ENCODE measurements around the gene OPCML. TPM values are rescaled to one million over a fixed set of nuclear protein-coding genes. Genes with fewer than 3 reads are reported as not detected.

The OPCML gene
- total RNA-seq, 1 donor from 2014 or later = 1.2 TPM

- H3K4me1 Mint-ChIP-seq = peaks cover 9% of the 10 kb centered on the region
- no peak for TF ChIP-seq CTCF (conservative IDR thresholded peaks at IDR 0.05)
- H3K36me3 Mint-ChIP-seq (ENCODE audit: low read depth) = no peaks in the 10 kb centered on the region
- H3K27me3 Mint-ChIP-seq (ENCODE audit: low read depth) = no peaks in the 10 kb centered on the region
- no peak overlapping the region for H3K4me3 Mint-ChIP-seq
- H3K27ac Mint-ChIP-seq (ENCODE audit: unreplicated experiment) = peak overlapping the region; percentile 67
- no peaks in the 10 kb centered on the region for H3K9me3 Mint-ChIP-seq
- no peak for DNase-seq (ENCODE audit: low read depth, low spot score)
Measured at GRCh38 chr11:133127741-133128140, 404.6 kb downstream of the OPCML start.

- TF ChIP-seq CTCF (conservative IDR thresholded peaks at IDR 0.05) = no peak
- Mint-ChIP-seq H3K4me1 (peaks cover 9% of the 10 kb centered on the region), H3K4me3 (no peak overlapping the region), H3K9me3 (no peaks in the 10 kb centered on the region), H3K36me3 (ENCODE audit: low read depth) (no peaks in the 10 kb centered on the region), H3K27ac (ENCODE audit: unreplicated experiment) (no peak overlapping the region), H3K27me3 (ENCODE audit: low read depth) (no peaks in the 10 kb centered on the region)
- no peak for DNase-seq (ENCODE audit: low read depth, low spot score)
Measured at GRCh38 chr11:133123796-133124195, 408.5 kb downstream of the OPCML start.

- no peak overlapping the region for H3K4me3 Mint-ChIP-seq
- no peak for DNase-seq (ENCODE audit: low read depth, low spot score)
- H3K27ac Mint-ChIP-seq (ENCODE audit: unreplicated experiment) = no peak overlapping the region
Measured at GRCh38 chr11:133123366-133123765, 408.9 kb downstream of the OPCML start.

GRCh38 chr11:133122256-133122655 is 410.0 kb downstream of the OPCML start:
- H3K36me3 Mint-ChIP-seq (ENCODE audit: low read depth) = no peaks in the 10 kb centered on the region
- no peak for TF ChIP-seq CTCF (conservative IDR thresholded peaks at IDR 0.05)

More at GRCh38 chr11:133123366-133123765, 408.9 kb downstream of the OPCML start:
- no peak for TF ChIP-seq CTCF (conservative IDR thresholded peaks at IDR 0.05)
- Mint-ChIP-seq H3K4me1 (peaks cover 9% of the 10 kb centered on the region), H3K27me3 (ENCODE audit: low read depth) (no peaks in the 10 kb centered on the region), H3K36me3 (ENCODE audit: low read depth) (no peaks in the 10 kb centered on the region), H3K9me3 (no peaks in the 10 kb centered on the region)

GRCh38 chr11:133118563-133119268 is 413.6 kb downstream of the OPCML start:
- Mint-ChIP-seq H3K4me1 (no peaks in the 10 kb centered on the region), H3K9me3 (peaks cover 3% of the 10 kb centered on the region), H3K27ac (ENCODE audit: unreplicated experiment) (no peak overlapping the region), H3K27me3 (ENCODE audit: low read depth) (no peaks in the 10 kb centered on the region), H3K4me3 (no peak overlapping the region), H3K36me3 (ENCODE audit: low read depth) (no peaks in the 10 kb centered on the region)
- no peak for TF ChIP-seq CTCF (conservative IDR thresholded peaks at IDR 0.05)
- no peak for DNase-seq (ENCODE audit: low read depth, low spot score)

More at GRCh38 chr11:133122256-133122655, 410.0 kb downstream of the OPCML start:
- Mint-ChIP-seq H3K4me1 (peaks cover 9% of the 10 kb centered on the region), H3K4me3 (no peak overlapping the region), H3K27me3 (ENCODE audit: low read depth) (no peaks in the 10 kb centered on the region), H3K9me3 (no peaks in the 10 kb centered on the region), H3K27ac (ENCODE audit: unreplicated experiment) (no peak overlapping the region)
- DNase-seq (ENCODE audit: low read depth, low spot score) = no peak

Data from neural crest cell (in vitro differentiated cells).